GM18511 (cell line): ENCODE results near the gene SLC25A43.
"Not testable (repeated sequence)": the region's sequence is repeated elsewhere in the genome, so short reads cannot be mapped to it uniquely, and the experiment has no call there.

Experiments used
- ATAC-seq: cut with Tn5 transposase; IDR thresholded peaks from one replicate; pipeline ENCODE4 v1.9.1; 2021; ENCODE audit warnings: mild to moderate bottlenecking, moderate library complexity; ENCODE audit not compliant: unreplicated experiment

The SLC25A43 gene

DNA sequence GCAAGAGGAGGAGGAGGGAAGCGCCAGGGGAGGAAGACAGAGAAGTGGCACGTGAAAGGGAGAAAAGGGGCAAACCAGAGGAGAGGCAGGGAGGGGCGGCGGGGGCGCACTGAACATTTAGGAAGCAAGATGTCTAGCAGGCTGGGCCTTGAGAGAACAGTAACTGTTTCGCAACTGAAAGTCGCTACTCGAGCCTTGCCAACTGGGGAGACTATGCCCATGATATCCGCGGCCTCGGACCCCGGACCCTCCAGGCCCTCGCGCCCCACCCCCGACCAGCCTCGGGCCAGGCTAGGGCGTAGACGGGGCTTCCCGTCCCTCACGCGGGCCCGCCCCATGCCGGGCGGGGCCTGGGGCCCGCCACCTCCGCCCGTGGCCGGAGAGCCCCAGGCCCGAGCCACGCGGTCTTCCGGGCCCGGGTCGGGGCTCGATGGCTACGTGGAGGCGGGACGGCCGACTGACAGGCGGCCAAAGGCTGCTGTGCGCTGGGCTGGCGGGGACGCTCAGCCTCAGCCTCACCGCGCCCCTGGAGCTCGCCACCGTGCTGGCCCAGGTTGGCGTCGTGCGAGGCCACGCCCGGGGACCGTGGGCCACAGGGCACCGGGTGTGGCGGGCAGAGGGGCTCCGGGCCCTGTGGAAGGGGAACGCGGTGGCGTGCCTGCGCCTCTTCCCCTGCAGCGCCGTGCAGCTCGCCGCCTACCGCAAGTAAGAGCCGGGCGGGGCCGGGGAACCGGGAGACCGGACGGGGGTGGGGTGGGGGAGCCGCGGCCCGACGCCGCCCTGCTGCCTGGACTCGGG lies at the start of gene SLC25A43:
Gene SLC25A43 (plus strand): TSS at position 363 of the 798 bp plus-strand sequence. CDS start 68 bp downstream, at position 431.
- peak; percentile 92 for ATAC-seq

DNA sequence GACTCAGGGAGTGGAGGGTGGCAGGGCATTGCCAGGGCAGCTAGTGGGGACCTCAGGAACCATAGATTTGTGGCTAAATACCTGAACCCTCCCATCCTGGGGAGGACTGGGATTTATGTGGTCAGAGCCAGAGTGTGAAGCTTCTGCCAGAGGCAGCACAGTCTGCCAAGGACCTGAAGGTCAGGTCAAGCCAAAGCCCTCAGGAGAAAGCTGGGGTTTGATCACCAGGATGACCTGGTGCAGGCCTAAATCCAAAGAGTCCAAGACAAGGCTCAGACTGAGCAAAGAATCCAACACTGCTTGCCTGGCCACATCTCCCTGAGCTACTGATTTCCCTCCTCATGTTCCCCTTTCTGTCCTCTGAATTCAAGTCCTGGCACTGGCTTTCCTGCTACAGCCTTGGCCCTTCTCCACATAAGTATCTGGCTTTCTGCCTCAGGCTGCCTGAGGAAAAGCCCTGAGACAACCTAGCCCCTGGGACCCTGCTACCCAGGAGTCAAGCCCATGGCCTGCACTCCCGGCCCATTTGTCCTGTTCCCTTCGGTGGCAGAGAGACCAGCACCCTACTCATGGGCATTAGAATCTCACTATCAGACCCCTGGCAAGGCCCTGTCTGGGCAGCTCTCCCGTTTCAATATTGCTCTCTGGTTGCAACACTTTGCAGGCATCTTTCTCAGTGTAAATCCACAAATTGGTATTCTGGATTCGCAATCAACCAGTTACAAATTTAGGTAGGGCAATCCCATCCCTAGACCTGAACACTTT lies 39.3 kb upstream of the SLC25A43 start:
- no peak for ATAC-seq

DNA sequence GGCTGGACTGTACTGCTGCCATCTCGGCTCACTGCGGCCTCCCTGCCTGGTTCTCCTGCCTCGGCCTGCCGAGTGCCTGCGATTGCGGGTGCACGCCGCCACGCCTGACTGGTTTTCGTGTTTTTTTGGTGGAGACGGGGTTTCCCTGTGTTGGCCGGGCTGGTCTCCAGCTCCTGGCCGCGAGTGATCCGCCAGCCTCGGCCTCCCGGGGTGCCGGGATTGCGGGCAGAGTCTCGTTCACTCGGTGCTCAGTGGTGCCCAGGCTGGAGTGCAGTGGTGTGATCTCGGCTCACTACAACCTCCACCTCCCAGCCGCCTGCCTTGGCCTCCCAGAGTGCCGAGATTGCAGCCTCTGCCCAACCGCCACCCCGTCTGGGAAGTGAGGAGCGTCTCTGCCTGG lies 37.7 kb upstream of the SLC25A43 start:
- ATAC-seq, result not testable (repeated sequence)

DNA sequence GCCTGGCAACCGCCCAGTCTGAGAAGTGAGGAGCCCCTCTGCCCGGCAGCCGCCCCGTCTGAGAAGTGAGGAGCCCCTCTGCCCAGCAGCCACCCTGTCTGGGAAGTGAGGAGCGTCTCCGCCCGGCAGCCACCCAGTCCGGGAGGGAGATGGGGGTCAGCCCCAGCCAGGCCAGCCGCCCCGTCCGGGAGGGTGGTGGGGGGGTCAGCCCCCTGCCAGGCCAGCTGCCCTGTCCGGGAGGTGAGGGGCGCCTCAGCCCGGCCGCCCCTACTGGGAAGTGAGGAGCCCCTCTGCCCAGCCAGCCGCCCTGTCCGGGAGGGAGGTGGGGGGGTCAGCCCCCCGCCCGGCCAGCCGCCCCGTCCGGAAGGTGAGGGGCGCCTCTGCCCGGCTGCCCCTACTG lies 37.1 kb upstream of the SLC25A43 start:
- not testable (repeated sequence) for ATAC-seq

DNA sequence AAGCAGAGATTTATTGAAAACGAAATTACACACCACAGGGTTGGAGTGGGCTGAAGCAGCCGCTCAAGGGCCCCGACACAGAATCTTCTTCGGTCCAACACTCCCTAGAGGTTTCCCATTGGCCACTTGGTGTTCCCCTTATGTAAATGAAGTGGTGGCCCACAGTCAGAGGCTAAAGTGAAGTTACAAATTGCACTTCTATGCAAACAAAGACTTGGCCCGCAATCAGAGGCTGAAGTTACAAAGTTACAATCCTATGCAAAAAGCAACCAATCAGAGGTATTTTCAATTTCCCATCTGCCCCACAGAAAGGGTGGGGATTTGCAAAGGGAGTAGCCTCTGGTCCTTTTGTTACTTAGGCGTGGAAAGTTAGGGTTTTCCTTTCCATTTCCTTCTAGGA lies 35.7 kb upstream of the SLC25A43 start:
- no peak for ATAC-seq

DNA sequence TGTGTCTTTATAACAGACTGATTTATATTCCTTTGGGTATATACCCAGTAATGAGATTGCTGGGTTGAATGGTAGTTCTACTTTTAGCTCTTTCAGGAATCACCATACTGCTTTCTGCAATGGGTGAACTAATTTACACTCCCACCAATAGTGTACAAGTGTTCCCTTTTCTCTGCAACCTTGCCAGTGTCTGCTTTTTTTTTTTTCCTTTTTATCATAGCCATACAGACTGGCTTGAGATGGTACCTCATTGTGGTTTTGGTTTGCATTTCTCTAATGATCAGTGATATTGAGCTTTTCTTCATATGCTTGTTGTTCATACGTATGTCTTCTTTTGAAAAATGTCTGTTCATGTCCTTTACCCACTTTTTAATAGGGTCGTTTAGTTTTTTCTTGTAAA lies 27.3 kb upstream of the SLC25A43 start:
- ATAC-seq, result not testable (repeated sequence)

DNA sequence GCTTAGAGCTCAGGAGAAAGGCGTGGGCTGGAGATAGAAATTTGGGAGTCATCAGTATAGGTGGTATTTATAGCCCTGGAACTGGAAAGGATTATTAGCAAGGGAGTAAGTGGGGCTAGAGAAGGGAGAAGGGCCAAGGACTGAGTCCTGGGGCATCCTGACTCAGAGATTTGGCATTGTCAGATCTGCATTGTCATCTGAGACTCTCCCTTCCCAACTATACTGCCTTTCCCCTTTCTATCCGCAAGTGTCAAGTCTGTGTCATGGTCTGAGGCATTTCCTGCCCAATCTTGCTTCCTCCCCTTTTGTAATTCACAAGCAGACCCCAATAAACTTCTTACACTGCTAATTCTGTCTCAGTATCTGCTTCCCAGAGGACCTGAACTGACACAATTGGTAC lies 24.4 kb upstream of the SLC25A43 start:
- ATAC-seq, result no peak

DNA sequence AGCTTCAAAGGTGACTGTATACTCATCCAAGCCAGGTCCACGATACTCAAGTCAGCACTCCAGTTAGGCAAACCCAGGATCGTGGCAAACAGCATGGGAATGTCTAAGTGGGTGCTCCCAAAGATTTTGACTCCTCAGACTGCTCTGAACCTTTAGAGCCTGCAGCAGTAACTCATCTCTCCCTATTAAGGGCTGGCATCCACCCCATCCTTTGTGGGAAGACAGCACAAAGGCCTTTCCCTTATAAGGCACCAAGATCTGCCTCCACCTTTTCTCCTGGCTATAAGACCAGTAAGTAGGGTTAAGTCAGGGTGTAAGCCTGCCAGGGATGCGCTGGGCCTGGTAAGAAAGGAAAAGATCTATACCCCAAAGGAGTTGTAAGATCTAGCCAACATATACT lies 23.6 kb upstream of the SLC25A43 start:
- no peak for ATAC-seq

DNA sequence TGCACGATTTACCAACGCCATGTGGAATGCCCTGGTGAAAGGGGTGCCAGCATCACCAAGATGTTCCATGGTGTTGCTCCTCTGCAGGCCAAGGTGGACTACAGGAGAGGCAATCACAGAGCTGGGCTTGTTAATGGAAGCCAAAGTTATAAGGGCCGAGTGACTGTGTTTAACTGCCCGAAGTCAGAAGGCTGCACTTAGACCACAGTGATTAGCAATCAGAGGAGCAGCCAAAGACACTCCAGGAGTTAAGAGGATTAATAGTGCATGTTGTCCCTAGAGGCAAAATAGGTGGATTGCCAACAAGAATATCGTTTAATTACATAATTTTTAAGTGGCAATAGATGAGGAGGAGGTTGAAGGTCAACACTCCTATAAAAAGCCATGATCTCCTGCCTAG lies 22.8 kb upstream of the SLC25A43 start:
- no peak for ATAC-seq

DNA sequence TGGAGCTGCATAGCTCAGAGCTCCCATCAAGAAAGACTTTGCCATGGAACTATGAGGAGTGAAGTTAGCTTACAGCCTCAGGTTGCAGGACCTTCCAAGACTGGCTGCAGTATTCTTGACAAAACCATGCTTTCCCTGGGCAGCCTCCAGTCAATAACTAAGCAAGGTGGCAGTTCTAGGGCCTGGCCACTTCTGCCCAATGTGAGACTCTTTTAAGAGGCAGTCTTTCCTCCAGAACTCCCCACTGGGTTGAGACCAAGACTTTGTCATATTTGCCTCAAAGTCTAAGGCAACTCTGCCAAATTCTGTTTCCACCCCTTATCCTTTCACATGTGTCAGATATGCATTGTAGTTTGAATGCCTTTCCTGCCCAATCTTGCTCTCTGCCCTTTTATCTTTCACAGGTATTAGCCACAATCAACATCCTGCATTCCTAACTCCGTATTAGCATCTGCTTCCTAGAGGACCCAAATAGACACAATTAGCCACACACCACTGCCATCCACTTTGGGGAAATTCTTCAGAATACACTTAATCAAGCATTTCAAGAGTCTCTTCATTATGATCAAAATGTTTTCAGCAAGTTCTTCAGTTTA lies 17.7 kb upstream of the SLC25A43 start:
- ATAC-seq, result no peak

DNA sequence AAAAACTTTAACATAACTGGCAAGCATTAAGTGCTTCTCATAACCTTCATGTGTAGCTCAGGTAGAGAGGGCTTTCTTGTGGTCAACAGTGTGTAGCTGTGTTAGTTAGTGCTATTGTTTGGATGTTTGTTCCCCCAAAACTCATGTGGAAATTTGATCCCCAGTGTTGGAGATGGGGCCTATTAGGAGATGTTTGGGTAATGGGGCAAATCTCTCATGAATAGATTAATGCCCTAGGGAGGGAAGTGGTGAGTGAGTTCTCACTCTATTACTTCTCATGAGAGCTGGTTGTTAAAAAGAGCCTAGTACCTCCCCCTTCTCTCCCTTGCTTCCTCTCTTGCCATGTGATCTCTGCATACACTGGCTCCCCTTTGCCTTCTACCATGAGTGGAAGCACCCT lies 16.5 kb upstream of the SLC25A43 start:
- no peak for ATAC-seq

DNA sequence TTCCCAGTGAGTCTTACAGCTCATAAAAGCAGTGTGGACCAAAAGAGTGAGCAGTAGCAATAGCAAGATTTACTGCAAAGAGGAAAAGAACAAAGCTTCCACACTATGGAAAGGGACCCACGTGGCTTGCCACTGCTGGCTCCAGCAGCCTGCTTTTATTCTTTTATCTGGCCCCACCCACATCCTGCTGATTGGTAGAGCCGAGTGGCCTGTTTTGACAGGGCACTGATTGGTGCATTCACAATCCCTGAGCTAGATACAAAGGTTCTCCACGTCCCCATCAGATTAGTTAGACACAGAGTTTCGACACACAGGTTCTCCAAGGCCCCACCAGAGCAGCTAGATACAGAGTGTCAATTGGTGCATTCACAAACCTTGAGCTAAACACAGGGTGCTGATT lies 12.5 kb upstream of the SLC25A43 start:
- not testable (repeated sequence) for ATAC-seq

DNA sequence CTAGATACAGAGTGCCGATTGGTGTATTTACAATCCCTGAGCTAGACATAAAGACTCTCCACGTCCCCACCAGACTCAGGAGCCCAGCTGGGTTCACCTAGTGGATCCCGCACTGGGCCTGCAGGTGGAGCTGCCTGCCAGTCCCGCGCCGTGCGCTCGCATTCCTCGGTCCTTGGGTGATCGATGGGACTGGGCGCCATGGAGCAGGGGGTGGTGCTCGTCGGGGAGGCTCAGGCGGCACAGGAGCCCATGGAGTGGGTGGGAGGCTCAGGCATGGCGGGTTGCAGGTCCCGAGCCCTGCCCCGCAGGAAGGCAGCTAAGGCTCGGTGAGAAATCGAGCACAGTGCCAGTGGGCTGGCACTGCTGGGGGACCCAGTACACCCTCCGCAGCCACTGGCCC lies 11.7 kb upstream of the SLC25A43 start:
- ATAC-seq, result not testable (repeated sequence)

DNA sequence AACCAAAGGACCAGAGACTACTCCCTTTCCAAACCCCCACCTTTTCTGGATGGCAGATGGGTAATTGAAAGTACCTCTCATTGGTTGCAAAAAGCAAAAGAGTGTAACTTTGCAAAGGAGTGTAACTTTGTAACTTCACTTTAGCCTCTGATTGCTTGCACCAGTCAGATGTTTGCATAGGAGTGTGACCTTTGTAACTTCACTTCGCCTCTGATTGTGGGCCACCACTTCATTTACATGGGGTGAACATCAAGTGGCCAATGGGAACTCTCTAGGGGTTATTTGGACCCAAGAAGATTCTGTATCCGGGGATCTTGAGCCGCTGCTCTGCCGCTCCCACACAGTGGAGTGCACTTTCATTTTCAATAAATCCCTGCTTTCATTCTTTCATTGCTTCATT lies 9.9 kb upstream of the SLC25A43 start:
- no peak for ATAC-seq

DNA sequence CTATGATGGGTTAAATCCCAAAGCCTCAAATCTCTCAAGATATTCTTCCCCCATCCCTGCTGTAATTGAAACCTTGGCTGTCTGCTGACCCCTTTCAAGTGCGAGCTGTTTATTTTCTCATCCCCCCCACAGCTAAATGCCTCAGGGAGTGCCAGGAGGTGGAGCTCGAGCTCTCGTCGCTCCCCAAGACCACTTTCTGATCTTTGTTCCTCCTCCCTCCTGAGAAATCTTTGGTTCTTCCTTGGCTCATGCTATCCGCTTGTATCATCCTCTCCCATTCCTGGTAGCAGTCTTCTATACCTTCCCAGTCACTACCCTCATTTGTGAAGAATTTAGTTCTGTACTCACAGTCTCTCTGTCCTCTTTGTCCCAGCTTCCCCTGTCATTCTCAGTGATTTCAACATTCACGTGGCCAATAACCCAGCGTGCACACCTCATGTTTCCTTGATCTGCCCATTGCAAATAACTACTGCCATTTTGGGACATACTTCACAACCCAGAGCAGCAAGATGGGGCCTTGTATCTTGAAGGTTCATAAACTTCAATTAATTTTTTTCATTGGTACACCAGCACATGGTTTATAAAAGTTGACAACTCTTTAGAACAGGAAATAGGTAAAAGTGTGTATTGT lies 9.2 kb upstream of the SLC25A43 start:
- no peak for ATAC-seq

DNA sequence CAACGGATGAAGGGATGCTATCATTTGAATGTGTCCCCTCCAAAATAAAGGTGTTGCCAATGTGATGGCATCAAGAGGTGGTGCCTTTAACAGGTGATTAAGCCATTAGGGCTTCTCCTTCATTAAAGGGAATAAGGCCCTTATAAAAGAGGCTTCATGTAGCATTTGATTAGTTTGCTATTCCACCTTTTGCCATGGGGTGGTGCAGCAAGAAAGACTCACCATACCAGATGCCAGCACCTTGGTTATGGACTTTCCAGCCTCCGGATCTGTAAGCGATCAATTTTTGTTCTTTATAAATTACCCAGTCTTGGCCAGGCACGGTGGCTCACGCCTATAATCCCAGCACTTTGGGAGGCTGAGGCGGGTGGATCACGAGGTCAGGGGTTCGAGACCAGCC lies 7.9 kb upstream of the SLC25A43 start:
- no peak for ATAC-seq

DNA sequence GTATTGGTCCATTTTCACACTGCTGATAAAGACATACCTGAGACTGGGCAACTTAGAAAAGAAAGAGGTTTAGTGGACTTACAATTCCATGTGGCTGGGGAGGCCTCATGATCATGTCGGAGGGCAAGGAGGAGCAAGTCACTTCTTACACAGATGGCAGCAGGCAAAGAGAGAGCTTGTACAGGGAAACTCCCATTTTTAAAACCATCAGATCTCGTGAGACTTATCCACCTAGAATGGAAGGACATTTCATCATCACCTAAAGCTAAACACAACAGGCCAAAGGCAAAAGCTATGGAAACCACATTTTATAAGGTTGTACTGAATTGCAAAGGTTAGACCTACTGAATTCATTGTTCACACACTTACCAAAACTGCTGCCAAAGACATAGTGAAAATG lies 6.0 kb upstream of the SLC25A43 start:
- ATAC-seq, result no peak

DNA sequence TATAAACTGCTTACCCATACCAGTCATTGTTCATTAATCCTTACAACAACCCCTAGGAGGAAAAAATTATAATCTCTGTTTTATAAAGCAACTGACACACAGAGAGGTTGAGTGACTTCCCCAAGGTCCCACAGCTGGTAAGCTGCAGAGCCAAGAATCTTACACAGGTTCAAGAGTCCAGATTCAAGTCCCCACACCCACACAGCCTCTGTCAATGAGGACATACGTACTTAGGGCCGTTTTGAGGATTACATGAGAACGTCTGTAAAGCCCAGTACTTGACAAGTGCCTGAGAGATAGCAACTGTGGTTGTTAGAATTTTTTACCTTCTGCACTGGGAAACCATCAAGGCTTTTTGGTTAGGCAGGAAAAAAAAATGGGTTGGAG lies 556 bp upstream of the SLC25A43 start:
- ATAC-seq, result peak; percentile 31

DNA sequence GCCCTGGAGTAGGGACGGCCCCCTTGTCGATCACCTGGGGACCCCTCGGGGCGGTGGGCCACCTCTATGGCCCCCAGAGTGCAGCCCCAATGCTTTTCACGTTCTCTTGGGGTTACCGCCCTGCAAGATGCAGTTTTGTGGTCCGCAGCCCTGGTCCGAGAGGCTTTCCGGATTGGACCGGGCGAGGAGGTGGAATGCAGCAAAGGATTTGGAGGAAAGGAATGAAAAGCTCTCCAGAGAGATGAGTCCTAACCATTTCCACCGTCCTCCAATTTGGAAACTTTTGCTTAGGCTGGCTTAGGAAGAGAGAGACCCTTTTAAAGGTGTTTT lies 601 bp downstream of the SLC25A43 start:
- ATAC-seq, result no peak

DNA sequence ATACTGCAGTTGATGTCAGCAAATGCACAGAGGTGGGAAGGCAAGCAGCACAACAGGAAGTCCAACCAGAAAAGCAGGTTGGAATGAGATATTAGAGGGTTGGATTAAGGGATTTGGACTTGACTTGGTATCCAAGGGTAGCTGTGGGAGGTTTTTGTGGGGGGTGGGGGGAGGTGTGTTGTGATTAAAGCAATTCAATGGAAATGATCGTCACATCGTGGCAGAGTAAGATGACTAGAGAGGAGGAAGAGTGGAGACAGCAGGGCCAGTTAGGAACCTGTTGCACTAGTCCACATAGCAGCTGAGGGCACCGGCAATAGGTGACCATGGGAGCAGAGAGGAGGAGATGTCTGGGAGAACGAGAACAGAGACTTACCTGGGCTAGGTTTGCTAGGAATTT lies 2.4 kb downstream of the SLC25A43 start:
- ATAC-seq, result no peak

DNA sequence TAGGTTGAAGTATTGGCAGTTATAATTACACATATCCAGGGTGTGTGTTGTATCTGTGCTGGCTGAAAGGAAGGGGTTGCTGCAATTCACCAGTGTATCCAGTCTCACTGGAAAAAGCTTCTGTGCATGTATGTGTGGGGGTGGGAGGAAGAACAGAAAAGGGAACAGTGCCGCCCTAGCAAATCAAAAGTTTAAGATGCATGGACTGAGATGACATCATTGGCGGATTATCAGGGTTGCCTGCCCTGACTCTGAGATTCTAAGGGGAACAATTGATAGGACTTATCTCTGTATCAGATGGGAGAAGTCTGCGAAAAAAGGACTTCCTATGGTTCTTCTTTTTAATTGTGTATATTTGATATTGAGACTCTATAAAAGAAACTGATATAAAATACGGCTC lies 3.5 kb downstream of the SLC25A43 start:
- ATAC-seq, result no peak

DNA sequence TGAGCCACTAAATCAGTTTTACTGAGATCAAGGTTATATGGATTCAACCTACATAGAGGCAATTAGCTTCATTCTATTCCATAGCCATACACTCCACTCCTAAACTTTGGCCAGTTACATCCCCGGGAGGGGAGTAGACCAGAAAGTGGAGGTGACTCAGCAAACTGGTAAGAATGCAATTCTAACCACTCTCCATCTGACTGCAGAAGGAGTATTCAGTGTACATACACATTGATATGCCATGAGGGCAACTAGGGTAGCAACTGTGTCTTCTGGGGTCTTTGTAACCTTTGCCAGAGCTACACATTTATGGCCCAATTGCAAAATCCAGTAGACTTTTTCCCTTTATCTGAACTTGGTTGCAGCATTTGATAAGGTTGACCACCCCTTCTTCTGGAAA lies 7.6 kb downstream of the SLC25A43 start:
- ATAC-seq, result no peak
